Nephron progenitor cell (in vitro differentiated cells): ENCODE data around the gene ITPR1.

Source experiments
- DNase-seq: peaks from one replicate; pipeline ENCODE4 v3.0.0; 2021
- H3K27ac Mint-ChIP-seq: 2 replicates; pipeline ENCODE4 v1.8.0; 2021; ENCODE audit warnings: mild to moderate bottlenecking, moderate library complexity, mixed read lengths
- H3K27me3 Mint-ChIP-seq: 2 replicates; pipeline ENCODE4 v1.8.0; 2021; ENCODE audit warnings: mild to moderate bottlenecking, low read depth, mixed read lengths; ENCODE audit not compliant: poor library complexity
- H3K36me3 Mint-ChIP-seq: 2 replicates; pipeline ENCODE4 v1.8.0; 2021; ENCODE audit warnings: low read depth, mixed read lengths
- H3K4me1 Mint-ChIP-seq: 2 replicates; pipeline ENCODE4 v1.8.0; 2021; ENCODE audit warnings: mixed read lengths
- H3K4me3 Mint-ChIP-seq: 2 replicates; pipeline ENCODE4 v1.8.0; 2021; ENCODE audit warnings: mild to moderate bottlenecking, moderate library complexity, mixed read lengths
- H3K9me3 Mint-ChIP-seq: 2 replicates; pipeline ENCODE4 v1.8.0; 2021; ENCODE audit warnings: mild to moderate bottlenecking, moderate library complexity, mixed read lengths
- TF ChIP-seq, protein P1 (sequence below): fragments of 200-600 bp; sonication (generic); IDR thresholded peaks from 2 replicates; pipeline ENCODE4 v1.5.0; 2021; ENCODE audit warnings: antibody characterized with exemption

The ITPR1 gene

DNA sequence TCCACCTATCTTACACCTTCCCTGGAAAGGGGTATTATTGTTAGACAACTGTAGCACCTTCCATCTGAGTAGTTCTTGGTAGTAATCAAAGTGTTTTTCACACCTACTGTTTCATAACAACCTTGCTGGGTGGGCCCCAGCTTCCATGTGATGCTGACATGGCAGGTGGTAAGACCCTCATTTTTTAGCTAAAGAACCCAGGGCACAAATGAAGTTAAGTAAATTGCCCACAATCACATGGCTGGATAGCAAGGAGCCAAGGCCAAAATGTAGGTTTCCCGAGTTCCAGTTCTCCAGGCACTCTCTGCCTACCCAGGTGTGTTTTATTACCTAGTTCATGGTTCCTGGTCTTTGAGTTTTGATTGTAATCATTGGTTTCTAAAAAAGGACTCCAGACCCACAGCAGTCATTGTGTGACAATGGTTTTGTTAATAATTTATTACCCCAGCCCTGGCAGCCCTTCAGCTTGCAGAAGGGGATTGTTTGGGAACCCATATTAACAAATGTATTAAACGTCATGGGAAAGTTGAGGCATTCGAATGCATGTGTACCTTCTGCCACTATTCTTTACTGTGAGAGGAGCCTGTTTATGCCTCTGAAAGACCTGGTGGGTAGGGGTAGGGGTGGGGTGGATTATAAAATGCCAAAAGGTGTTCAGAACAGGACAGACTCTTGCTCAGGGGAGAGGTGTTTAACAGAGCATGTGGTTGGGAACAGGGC is 263.9 kb downstream of the ITPR1 start:
- TF ChIP-seq, protein P1, sequence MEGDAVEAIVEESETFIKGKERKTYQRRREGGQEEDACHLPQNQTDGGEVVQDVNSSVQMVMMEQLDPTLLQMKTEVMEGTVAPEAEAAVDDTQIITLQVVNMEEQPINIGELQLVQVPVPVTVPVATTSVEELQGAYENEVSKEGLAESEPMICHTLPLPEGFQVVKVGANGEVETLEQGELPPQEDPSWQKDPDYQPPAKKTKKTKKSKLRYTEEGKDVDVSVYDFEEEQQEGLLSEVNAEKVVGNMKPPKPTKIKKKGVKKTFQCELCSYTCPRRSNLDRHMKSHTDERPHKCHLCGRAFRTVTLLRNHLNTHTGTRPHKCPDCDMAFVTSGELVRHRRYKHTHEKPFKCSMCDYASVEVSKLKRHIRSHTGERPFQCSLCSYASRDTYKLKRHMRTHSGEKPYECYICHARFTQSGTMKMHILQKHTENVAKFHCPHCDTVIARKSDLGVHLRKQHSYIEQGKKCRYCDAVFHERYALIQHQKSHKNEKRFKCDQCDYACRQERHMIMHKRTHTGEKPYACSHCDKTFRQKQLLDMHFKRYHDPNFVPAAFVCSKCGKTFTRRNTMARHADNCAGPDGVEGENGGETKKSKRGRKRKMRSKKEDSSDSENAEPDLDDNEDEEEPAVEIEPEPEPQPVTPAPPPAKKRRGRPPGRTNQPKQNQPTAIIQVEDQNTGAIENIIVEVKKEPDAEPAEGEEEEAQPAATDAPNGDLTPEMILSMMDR, result no peak
- no peak for DNase-seq
- Mint-ChIP-seq H3K9me3 (peaks cover 20% of the 10 kb centered on the region), H3K4me3 (no peak overlapping the region), H3K4me1 (peaks cover 31% of the 10 kb centered on the region), H3K27ac (no peak overlapping the region), H3K27me3 (peaks cover 5% of the 10 kb centered on the region), H3K36me3 (peaks cover 98% of the 10 kb centered on the region)

DNA sequence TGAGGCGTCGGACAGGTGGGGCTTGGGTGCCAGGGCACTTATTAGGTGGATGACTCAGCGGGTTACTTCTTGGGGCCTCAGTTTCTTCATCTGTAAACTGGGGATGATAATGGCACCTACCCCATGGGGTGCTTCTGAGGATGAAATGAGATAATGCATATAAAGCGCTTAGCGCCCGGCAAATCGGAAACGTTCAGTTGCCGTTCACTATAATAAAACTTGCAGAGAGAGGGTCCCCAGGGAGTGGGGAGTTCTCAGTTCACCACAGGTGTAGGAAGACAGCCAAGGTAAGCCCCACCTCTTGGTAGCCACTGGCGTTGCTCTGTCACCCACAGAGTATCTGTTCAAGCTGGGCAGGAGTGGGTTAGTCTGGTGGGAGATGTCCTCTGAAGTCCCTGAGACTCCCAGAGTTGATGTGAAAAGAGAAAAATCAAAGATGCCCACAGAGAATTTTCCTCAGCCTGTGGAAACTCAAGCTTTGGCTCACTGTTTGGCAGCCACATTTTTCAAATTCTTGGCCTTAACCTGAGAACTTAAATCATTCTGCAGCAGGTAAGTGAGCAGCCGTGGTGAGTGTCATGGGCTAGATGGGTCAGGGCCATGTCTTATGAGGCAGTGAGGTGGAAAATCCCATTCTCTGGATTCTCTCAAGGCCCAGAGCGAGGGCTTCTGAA is 264.6 kb downstream of the ITPR1 start:
- TF ChIP-seq, protein P1, result no peak
- Mint-ChIP-seq H3K9me3 (peaks cover 27% of the 10 kb centered on the region), H3K4me1 (peaks cover 31% of the 10 kb centered on the region), H3K4me3 (no peak overlapping the region), H3K27me3 (peaks cover 5% of the 10 kb centered on the region), H3K36me3 (peaks cover 98% of the 10 kb centered on the region), H3K27ac (no peak overlapping the region)
- no peak for DNase-seq

DNA sequence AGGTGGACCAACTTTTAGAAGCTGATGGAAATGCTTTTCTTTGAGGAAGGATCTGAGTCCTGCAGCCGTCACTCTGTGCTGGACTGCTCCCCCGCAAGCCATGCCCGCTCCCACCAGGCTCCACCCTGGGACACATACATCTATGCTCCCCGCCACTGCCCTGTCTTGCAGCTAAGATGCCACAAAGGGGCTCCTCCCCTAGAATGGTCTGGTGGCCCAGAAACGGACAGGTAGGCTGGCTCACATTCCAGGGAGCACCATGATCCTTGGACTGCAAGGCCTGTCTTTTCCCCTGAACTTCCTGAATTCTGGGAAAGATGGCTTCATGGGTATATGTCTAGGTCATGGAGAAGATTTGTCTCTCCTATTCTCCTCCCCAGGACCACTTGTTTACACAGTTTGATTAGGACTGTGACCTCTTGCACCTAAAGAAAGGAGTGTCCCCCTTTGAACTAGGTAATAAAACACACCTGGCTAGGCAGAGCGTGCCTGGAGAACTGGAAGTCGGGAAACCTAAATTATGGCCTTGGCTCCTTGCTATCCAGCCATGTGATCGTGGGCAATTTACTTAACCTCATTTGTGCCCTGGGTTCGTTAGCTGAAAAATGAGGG is 265.2 kb downstream of the ITPR1 start:
- TF ChIP-seq, protein P1, result no peak
- Mint-ChIP-seq H3K36me3 (peaks cover 98% of the 10 kb centered on the region), H3K9me3 (peaks cover 31% of the 10 kb centered on the region), H3K27ac (peak overlapping the region; percentile 81), H3K4me1 (peaks cover 31% of the 10 kb centered on the region), H3K27me3 (peaks cover 5% of the 10 kb centered on the region), H3K4me3 (no peak overlapping the region)
- no peak for DNase-seq

DNA sequence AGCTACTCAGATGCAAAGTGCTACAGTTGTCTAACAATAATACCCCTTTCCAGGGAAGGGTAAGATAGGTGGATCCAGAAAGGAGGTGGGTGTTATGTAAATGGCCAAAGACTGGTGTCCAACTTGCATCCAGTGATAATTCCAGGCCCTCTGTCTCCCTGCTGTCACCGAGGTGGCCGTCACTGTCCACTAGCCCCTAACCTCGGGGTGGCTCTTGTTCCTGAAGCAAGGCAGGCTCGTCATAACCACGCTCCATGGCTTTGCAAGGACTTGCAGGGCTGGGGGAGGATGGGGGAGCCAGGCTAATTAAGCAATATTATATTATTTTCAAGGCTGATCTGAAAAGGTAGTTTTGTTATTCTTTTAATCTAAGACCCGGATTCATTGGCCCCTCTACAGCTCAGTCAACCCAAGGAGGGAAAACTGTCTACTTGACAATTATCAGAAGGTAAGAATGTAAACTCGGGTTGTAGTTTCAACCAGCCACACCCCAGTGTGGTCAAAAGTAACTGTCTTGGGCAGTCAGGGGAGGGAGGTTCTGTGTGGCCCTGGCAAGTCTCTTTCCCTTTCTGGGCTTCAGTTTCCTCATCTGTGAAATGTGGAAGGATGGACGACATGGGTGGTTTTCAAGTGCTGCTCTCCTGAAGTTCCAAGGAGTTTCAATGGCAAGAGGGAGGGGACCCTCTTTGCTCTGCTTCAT is 266.0 kb downstream of the ITPR1 start:
- Mint-ChIP-seq H3K9me3 (peaks cover 39% of the 10 kb centered on the region), H3K4me3 (no peak overlapping the region), H3K27me3 (peaks cover 5% of the 10 kb centered on the region), H3K27ac (peak overlapping the region; percentile 36), H3K4me1 (peaks cover 31% of the 10 kb centered on the region), H3K36me3 (peaks cover 98% of the 10 kb centered on the region)
- TF ChIP-seq, protein P1, result no peak
- DNase-seq, result no peak

DNA sequence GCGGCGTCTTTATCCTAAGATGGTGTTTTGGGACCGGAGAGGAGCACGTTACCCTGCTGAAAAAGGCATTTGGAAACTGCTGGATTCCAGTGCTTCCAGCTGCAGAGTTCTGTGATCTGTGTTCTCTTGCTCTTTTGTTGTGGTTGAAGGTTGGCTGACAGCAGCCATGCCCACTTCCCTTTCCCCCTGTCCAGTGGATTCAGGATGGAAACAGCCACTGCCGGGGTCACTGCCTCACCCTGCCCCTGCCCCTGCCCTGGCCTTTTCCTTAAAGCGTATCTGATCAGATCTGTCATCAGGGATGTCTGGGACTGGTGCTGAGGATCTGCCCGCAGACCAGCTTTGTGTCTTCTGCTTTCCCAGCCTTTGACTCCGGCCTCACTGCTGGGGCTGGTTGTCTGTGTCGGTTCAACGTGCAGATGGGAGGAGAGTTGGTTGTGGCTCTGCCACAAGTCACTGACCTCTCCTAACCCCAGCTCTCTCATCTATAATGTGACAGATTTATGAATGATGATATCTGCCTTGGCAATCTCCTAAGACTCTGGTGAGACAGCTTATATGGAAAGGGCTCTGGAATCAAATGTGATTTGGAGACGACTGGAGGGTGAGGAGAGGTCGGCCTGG is 266.7 kb downstream of the ITPR1 start:
- peaks cover 5% of the 10 kb centered on the region for H3K27me3 Mint-ChIP-seq
- TF ChIP-seq, protein P1, result no peak
- DNase-seq, result no peak
- H3K9me3 Mint-ChIP-seq, result peaks cover 45% of the 10 kb centered on the region
- H3K27ac Mint-ChIP-seq, result peak overlapping the region; percentile 58
- no peak overlapping the region for H3K4me3 Mint-ChIP-seq
- peaks cover 98% of the 10 kb centered on the region for H3K36me3 Mint-ChIP-seq
- H3K4me1 Mint-ChIP-seq, result peaks cover 31% of the 10 kb centered on the region
